H1 (cell line): ENCODE data around the gene PRKN. TPM values are rescaled to one million over a fixed set of nuclear protein-coding genes. Genes with fewer than 3 reads are reported as not detected.

Experiments
- CTCF ChIA-PET: fragments of 300-600 bp; sonication (Branson Sonifier 250); formaldehyde crosslinking; loops from one replicate; lab custom pipeline; 2021; ENCODE audit not compliant: partially characterized antibody; lab: Charles Lee
- POLR2A ChIA-PET: fragments of 300-600 bp; sonication (Branson Sonifier 250); formaldehyde crosslinking; loops from one replicate; lab custom pipeline; 2021; ENCODE audit warnings: inconsistent platforms; ENCODE audit not compliant: partially characterized antibody; lab: Charles Lee
- DNase-seq, 2 experiments: peaks; one replicate each; pipeline versions ENCODE4 v3.0.0 to v3.0.0-alpha.2; 2010 to 2022; ENCODE audit warnings: low spot score in 2 of 2, low read depth in 1 of 2, mixed read lengths in 1 of 2
- FAIRE-seq: peaks from 2 replicates; lab custom pipeline; 2011; peaks lifted over from hg19 to GRCh38; lab: Jason Lieb, UNC
- H2AFZ ChIP-seq: 2 replicates; pipeline ENCODE4 v1.8.1; 2012; ENCODE audit warnings: low read length, inconsistent platforms
- H2AK5ac ChIP-seq: 2 replicates; pipeline ENCODE4 v1.6.1; 2013; ENCODE audit warnings: low read depth, low read length
- H2BK120ac ChIP-seq: replicated peaks from 2 replicates; pipeline ENCODE3; 2013; ENCODE audit warnings: low read depth, low read length, inconsistent platforms
- H2BK12ac ChIP-seq: 2 replicates; pipeline ENCODE4 v1.6.1; 2013; ENCODE audit warnings: low read depth, low read length
- H2BK15ac ChIP-seq: 2 replicates; pipeline ENCODE4 v1.6.1; 2013; ENCODE audit warnings: low read length
- H2BK20ac ChIP-seq: 2 replicates; pipeline ENCODE4 v1.6.1; 2013; ENCODE audit warnings: low read length
- H2BK5ac ChIP-seq: 2 replicates; pipeline ENCODE4 v1.6.1; 2013; ENCODE audit warnings: low read depth, low read length
- H3K14ac ChIP-seq: 2 replicates; pipeline ENCODE4 v1.6.1; 2013; ENCODE audit warnings: inconsistent platforms; ENCODE audit not compliant: insufficient read length
- H3K18ac ChIP-seq: 2 replicates; pipeline ENCODE4 v1.6.1; 2013; ENCODE audit warnings: low read length; ENCODE audit errors: extremely low read depth
- H3K23ac ChIP-seq: 2 replicates; pipeline ENCODE4 v1.6.1; 2013; ENCODE audit warnings: inconsistent platforms; ENCODE audit not compliant: insufficient read length
- H3K23me2 ChIP-seq: 2 replicates; pipeline ENCODE4 v1.6.1; 2013; ENCODE audit warnings: low read depth, low read length
- H3K27ac ChIP-seq: 2 replicates; pipeline ENCODE4 v1.6.1; 2011; ENCODE audit warnings: low read depth, low read length, inconsistent platforms
- H3K27me3 ChIP-seq, 4 experiments: replicated peaks in 1 of 4; 1 replicate in 1 of 4; 2 replicates in 3 of 4; pipeline versions ENCODE4 v1.6.1 to v1.8.1; 2011 to 2013; ENCODE audit warnings: low read length in 3 of 4, mild to moderate bottlenecking in 3 of 4, inconsistent platforms in 2 of 4, mixed read lengths in 2 of 4, moderate library complexity in 1 of 4; ENCODE audit not compliant: control insufficient read depth in 3 of 4, insufficient read depth in 3 of 4; ENCODE audit errors: extremely low read depth in 1 of 4
- H3K36me3 ChIP-seq, 4 experiments: 2 replicates each; pipeline versions ENCODE4 v1.6.1 to v1.8.1; 2011 to 2013; ENCODE audit warnings: mild to moderate bottlenecking in 4 of 4, low read length in 3 of 4, moderate library complexity in 2 of 4, control low read depth in 1 of 4, inconsistent platforms in 1 of 4; ENCODE audit not compliant: insufficient read depth in 4 of 4, control insufficient read depth in 2 of 4
- H3K4ac ChIP-seq: replicated peaks from 2 replicates; pipeline ENCODE3; 2013; ENCODE audit warnings: low read length, low read depth, mixed read lengths, inconsistent platforms; ENCODE audit not compliant: insufficient read length
- H3K4me1 ChIP-seq, 4 experiments: replicated peaks in 1 of 4; 1 replicate in 1 of 4; 2 replicates in 3 of 4; pipeline versions ENCODE4 v1.6.1 to v1.8.1; 2011 to 2013; ENCODE audit warnings: low read length in 3 of 4, inconsistent platforms in 2 of 4, mixed read lengths in 1 of 4; ENCODE audit not compliant: insufficient read depth in 4 of 4, control insufficient read depth in 3 of 4
- H3K4me2 ChIP-seq, 2 experiments: 2 replicates each; pipeline versions ENCODE4 v1.6.1 to v1.8.1; 2011 to 2013; ENCODE audit warnings: low read depth in 2 of 2, low read length in 2 of 2, control low read depth in 1 of 2, inconsistent platforms in 1 of 2, mild to moderate bottlenecking in 1 of 2; ENCODE audit not compliant: insufficient read depth in 1 of 2
- H3K4me3 ChIP-seq, 4 experiments: fragments of 200-600, 300-600 bp in 1 of 4; sonication (generic), shearing (Covaris generic), sonication (Bioruptor Twin) in 1 of 4; 2 replicates each; pipeline versions ENCODE4 v1.5.1 to v1.8.1; 2011 to 2016; ENCODE audit warnings: low read length in 4 of 4, low read depth in 3 of 4, control low read depth in 2 of 4, inconsistent platforms in 2 of 4, mild to moderate bottlenecking in 2 of 4, mixed read lengths in 1 of 4, moderate library complexity in 1 of 4; ENCODE audit not compliant: insufficient read depth in 2 of 4; ENCODE audit errors: extremely low read depth in 1 of 4
- H3K56ac ChIP-seq: replicated peaks from 2 replicates; pipeline ENCODE3; 2013; ENCODE audit warnings: low read depth, mild to moderate bottlenecking, mixed read lengths, low read length, inconsistent platforms; ENCODE audit not compliant: insufficient read length
- H3K79me1 ChIP-seq: 2 replicates; pipeline ENCODE4 v1.6.1; 2013; ENCODE audit warnings: low read depth, low read length, control low read depth
- H3K79me2 ChIP-seq, 2 experiments: 2 replicates each; pipeline versions ENCODE4 v1.6.1 to v1.8.1; 2012 to 2013; ENCODE audit warnings: low read length in 2 of 2, mild to moderate bottlenecking in 2 of 2, inconsistent platforms in 1 of 2; ENCODE audit not compliant: insufficient read depth in 2 of 2, control insufficient read depth in 1 of 2
- H3K9ac ChIP-seq, 4 experiments: replicated peaks in 1 of 4; 1 replicate in 1 of 4; 2 replicates in 3 of 4; pipeline versions ENCODE4 v1.6.1 to v1.8.1; 2011 to 2013; ENCODE audit warnings: low read depth in 3 of 4, low read length in 3 of 4, control low read depth in 2 of 4, mild to moderate bottlenecking in 2 of 4, moderate library complexity in 2 of 4, inconsistent platforms in 1 of 4; ENCODE audit errors: extremely low read depth in 1 of 4
- H3K9me3 ChIP-seq, 2 experiments: 2 replicates each; pipeline versions ENCODE4 v1.6.1 to v1.8.1; 2012 to 2013; ENCODE audit warnings: mild to moderate bottlenecking in 2 of 2, moderate library complexity in 2 of 2, control low read depth in 1 of 2, inconsistent platforms in 1 of 2, low read depth in 1 of 2, low read length in 1 of 2, mixed read lengths in 1 of 2; ENCODE audit not compliant: insufficient read depth in 2 of 2
- H4K20me1 ChIP-seq, 2 experiments: replicated peaks in 1 of 2; 2 replicates each; pipeline versions ENCODE3 to v1.8.1; 2011 to 2013; ENCODE audit warnings: inconsistent platforms in 2 of 2, low read length in 2 of 2, mild to moderate bottlenecking in 1 of 2; ENCODE audit not compliant: insufficient read depth in 2 of 2, control insufficient read depth in 1 of 2
- H4K5ac ChIP-seq: 2 replicates; pipeline ENCODE4 v1.6.1; 2013; ENCODE audit warnings: low read length, low read depth, mixed read lengths, inconsistent platforms; ENCODE audit not compliant: insufficient read length
- H4K8ac ChIP-seq: 2 replicates; pipeline ENCODE4 v1.8.0; 2013; ENCODE audit warnings: mild to moderate bottlenecking, moderate library complexity, low read length, inconsistent platforms; ENCODE audit not compliant: insufficient read depth; ENCODE audit errors: extremely low read depth
- H4K91ac ChIP-seq: replicated peaks from 2 replicates; pipeline ENCODE3; 2013; ENCODE audit warnings: low read length, mixed read lengths, inconsistent platforms; ENCODE audit not compliant: insufficient read length
- BACH1 ChIP-seq: IDR thresholded peaks from 2 replicates; pipeline ENCODE4 v1.6.1; 2012; ENCODE audit warnings: low read length, improper control_type of control experiment
- BRCA1 ChIP-seq: IDR thresholded peaks from 2 replicates; pipeline ENCODE4 v1.6.1; 2012; ENCODE audit warnings: low read depth, low read length, improper control_type of control experiment
- CBX5 ChIP-seq: fragments of 300-800, 300-1000 bp; sonication (generic); IDR thresholded peaks from 2 replicates; pipeline ENCODE4 v1.7.1; 2016; ENCODE audit warnings: antibody characterized with exemption, low read length, low read depth
- CBX8 ChIP-seq: fragments of 300-800, 300-1000 bp; sonication (generic); IDR thresholded peaks from 2 replicates; pipeline ENCODE4 v1.7.1; 2016; ENCODE audit warnings: low read depth, low read length, borderline replicate concordance
- CEBPB ChIP-seq: IDR thresholded peaks from 2 replicates; pipeline ENCODE4 v1.6.1; 2012; ENCODE audit warnings: low read depth, low read length
- CHD2 ChIP-seq: IDR thresholded peaks from 2 replicates; pipeline ENCODE4 v1.6.1; 2012; ENCODE audit warnings: low read length, improper control_type of control experiment
- CREB1 ChIP-seq: IDR thresholded peaks from 2 replicates; pipeline ENCODE4 v1.6.1; 2012; ENCODE audit warnings: inconsistent platforms
- EP300 ChIP-seq, 2 experiments: IDR thresholded peaks; 1 replicate in 1 of 2; 2 replicates in 1 of 2; pipeline ENCODE4 v1.6.1; 2011 to 2012; ENCODE audit warnings: low read depth in 2 of 2, low read length in 2 of 2, mild to moderate bottlenecking in 2 of 2, borderline replicate concordance in 1 of 2, inconsistent platforms in 1 of 2, moderate library complexity in 1 of 2
- GABPA ChIP-seq: IDR thresholded peaks from 2 replicates; pipeline ENCODE4 v1.6.1; 2011; ENCODE audit warnings: mild to moderate bottlenecking, low read length, moderate library complexity, borderline replicate concordance; ENCODE audit not compliant: insufficient read depth
- KDM4A ChIP-seq: IDR thresholded peaks from one replicate; pipeline ENCODE4 v1.7.1; 2012; ENCODE audit warnings: low read depth, mild to moderate bottlenecking, moderate library complexity, low read length, inconsistent platforms; ENCODE audit not compliant: severe bottlenecking
- NRF1 ChIP-seq: IDR thresholded peaks from 2 replicates; pipeline ENCODE4 v1.6.1; 2011; ENCODE audit warnings: mild to moderate bottlenecking, low read depth, low read length, improper control_type of control experiment
- PHF8 ChIP-seq: fragments of 200-600 bp; sonication (generic); conservative IDR thresholded peaks from 2 replicates; pipeline ENCODE4 v1.7.1; 2012; ENCODE audit warnings: low read depth, mild to moderate bottlenecking, inconsistent platforms, low read length, moderate library complexity
- POU5F1 ChIP-seq: IDR thresholded peaks from 2 replicates; pipeline ENCODE4 v1.6.1; 2011; ENCODE audit warnings: low read depth, mild to moderate bottlenecking, low read length, moderate library complexity
- SP4 ChIP-seq: IDR thresholded peaks from 2 replicates; pipeline ENCODE4 v1.6.1; 2012; ENCODE audit warnings: low read length, inconsistent platforms
- TBP ChIP-seq: IDR thresholded peaks from 2 replicates; pipeline ENCODE4 v1.6.1; 2011; ENCODE audit warnings: low read depth, low read length, improper control_type of control experiment
- ZNF274 ChIP-seq: IDR thresholded peaks from 2 replicates; pipeline ENCODE4 v1.7.0; 2012; ENCODE audit warnings: low read length, borderline replicate concordance; ENCODE audit errors: extremely low read depth
- WGBS, 2 experiments: shearing (Covaris generic) in 1 of 2; methylation state at CpG; one replicate each; pipeline versions ENCODE4 v1.1.6 to v1.1.7; 2013 to 2015; ENCODE audit warnings: low lambda C conversion rate in 2 of 2, mixed read lengths in 2 of 2, inconsistent platforms in 1 of 2, low coverage in 1 of 2, missing lambda C conversion rate in 1 of 2; ENCODE audit not compliant: insufficient replicate concordance in 2 of 2, insufficient coverage in 1 of 2, insufficient read length in 1 of 2; ENCODE audit errors: extremely low coverage in 1 of 2, missing lambda C conversion rate in 1 of 2; 5-methylcytosine and 5-hydroxymethylcytosine counted together
- polyA plus RNA-seq, 7 experiments: library from polyadenylated mRNA; depleted of rRNA in 3 of 7; stranded (reverse) in 5 of 7; unstranded in 2 of 7; fragments of >200 nt in 5 of 7; fragments of 200-250 nt in 2 of 7; gene quantifications; 1 replicate in 5 of 7; 2 replicates in 1 of 7; 4 replicates in 1 of 7; pipeline versions ENCODE4 v1.2.1 to v1.2.3, GENCODE V29; 2011 to 2013; ENCODE audit warnings: missing spikeins in 2 of 7, mixed read lengths in 2 of 7
- total RNA-seq: library from RNA; stranded (reverse); fragmentation: NEBNext Ultra II Directional; extraction: Animal tissue kit (Norgen Biotek cat#: 25700); gene quantifications from 2 replicates; pipeline ENCODE4 v1.2.1, GENCODE V29; 2021

Gene PRKN
- total and polyA plus RNA-seq, 2 of the 8 experiments (the other 6 are each of a cell fraction or from before 2014, with no cell fraction given): 0.13 to 0.29 TPM

DNA sequence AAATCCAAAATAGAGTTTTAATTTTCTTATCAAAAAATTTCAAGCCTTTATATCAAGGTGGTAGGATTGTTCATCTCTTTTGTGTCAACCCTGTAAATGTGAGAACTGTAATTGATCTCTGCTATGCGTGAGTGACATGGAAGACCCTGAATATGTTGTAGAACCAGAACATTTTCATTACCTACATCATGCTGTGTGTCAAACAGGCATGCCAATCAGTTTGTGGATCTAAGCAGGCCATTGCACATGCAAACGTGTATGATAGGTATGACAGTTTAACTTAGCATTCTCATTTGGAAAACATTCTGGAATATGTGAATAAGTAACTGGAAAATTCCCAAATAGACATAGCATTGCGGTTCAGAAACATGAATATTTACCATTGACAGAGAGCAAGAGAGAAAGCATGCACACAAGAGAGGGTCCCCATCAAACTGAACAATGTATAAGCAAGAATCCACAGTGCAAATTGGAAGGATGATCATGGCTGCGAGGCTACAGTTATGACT, 812.1 kb downstream of the PRKN start:
- no peak overlapping the region for H3K27ac ChIP-seq
- H4K5ac ChIP-seq: no peak overlapping the region
- H4K20me1 ChIP-seq: no peaks in the 10 kb centered on the region
- H2BK120ac ChIP-seq: no peak overlapping the region
- H3K9me3 ChIP-seq: no peaks in the 10 kb centered on the region
- H3K18ac ChIP-seq: no peak overlapping the region
- POLR2A ChIA-PET: no interaction called here
- no peak overlapping the region for H3K56ac ChIP-seq
- FAIRE-seq: no peak
- H3K9ac ChIP-seq: no peak overlapping the region
- H2BK15ac ChIP-seq: no peak overlapping the region
- no peak overlapping the region for H3K14ac ChIP-seq
- no peak overlapping the region for H3K23ac ChIP-seq
- H2BK12ac ChIP-seq: no peak overlapping the region
- CTCF ChIA-PET: no interaction called here
- TF ChIP-seq ZNF274: no peak
- no peak for TF ChIP-seq SP4
- TF ChIP-seq EP300 (IDR thresholded peaks at IDR 0.05; ENCODE audit: borderline replicate concordance in 1 of 2, low read depth in 2 of 2, low read length in 2 of 2): no peak
- no peak for TF ChIP-seq PHF8
- no peak for TF ChIP-seq KDM4A
- no peak for TF ChIP-seq TBP
- TF ChIP-seq NRF1: no peak
- no peak for TF ChIP-seq CEBPB
- no peak for TF ChIP-seq CHD2
- TF ChIP-seq CBX5: no peak
- no peak for TF ChIP-seq CREB1
- no peak for TF ChIP-seq CBX8
- no peak for TF ChIP-seq GABPA
- TF ChIP-seq BRCA1: no peak
- no peak for TF ChIP-seq POU5F1
- TF ChIP-seq BACH1: no peak
- H3K4me3 ChIP-seq: no peak overlapping the region
- WGBS, 2 experiments: 89% methylated on average over 4 of the region's 4 CpGs; no CpG with 5 or more reads in 1 of the 2 experiments
- no peak overlapping the region for H2AFZ ChIP-seq
- no peak overlapping the region for H2BK20ac ChIP-seq
- no peak for DNase-seq
- H3K4me1 ChIP-seq: no peaks in the 10 kb centered on the region
- no peaks in the 10 kb centered on the region for H3K36me3 ChIP-seq
- no peak overlapping the region for H3K4me2 ChIP-seq
- H4K91ac ChIP-seq: no peak overlapping the region
- H3K27me3 ChIP-seq: peaks cover 0 to 1% (median 0%) of the 10 kb centered on the region in 4 experiments; a peak in 1 of 7 replicates
- no peak overlapping the region for H2AK5ac ChIP-seq
- H3K79me2 ChIP-seq: no peaks in the 10 kb centered on the region
- H3K23me2 ChIP-seq: no peaks in the 10 kb centered on the region
- no peak overlapping the region for H2BK5ac ChIP-seq
- H4K8ac ChIP-seq: no peak overlapping the region
- no peak overlapping the region for H3K4ac ChIP-seq
- H3K79me1 ChIP-seq: no peaks in the 10 kb centered on the region
